HG02981 (cell line): ENCODE results near the gene SERHL2.
"Not testable (repeated sequence)": the region's sequence is repeated elsewhere in the genome, so short reads cannot be mapped to it uniquely, and the experiment has no call there.

Source experiments
- ATAC-seq: cut with Tn5 transposase; IDR thresholded peaks from one replicate; pipeline ENCODE4 v1.9.1; 2021; ENCODE audit warnings: mild to moderate bottlenecking, moderate library complexity; ENCODE audit not compliant: unreplicated experiment

Gene SERHL2

GRCh38 chr22:42535082-42535731 lies 18.5 kb upstream of the SERHL2 start:
- ATAC-seq: not testable (repeated sequence)

GRCh38 chr22:42536166-42536565 lies 17.6 kb upstream of the SERHL2 start:
- no peak for ATAC-seq

GRCh38 chr22:42536634-42537033 lies 17.1 kb upstream of the SERHL2 start:
- not testable (repeated sequence) for ATAC-seq

- peak; percentile 54 for ATAC-seq
Measured at GRCh38 chr22:42537199-42537831, 16.4 kb upstream of the SERHL2 start.

- not testable (repeated sequence) for ATAC-seq
Measured at GRCh38 chr22:42539236-42539771, 14.5 kb upstream of the SERHL2 start.

GRCh38 chr22:42544686-42545085 lies 9.1 kb upstream of the SERHL2 start:
- no peak for ATAC-seq

GRCh38 chr22:42547562-42547961 lies 6.2 kb upstream of the SERHL2 start:
- no peak for ATAC-seq

GRCh38 chr22:42548126-42548525 lies 5.6 kb upstream of the SERHL2 start:
- ATAC-seq: not testable (repeated sequence)

- no peak for ATAC-seq
Measured at GRCh38 chr22:42548597-42549330, 5.0 kb upstream of the SERHL2 start.

- ATAC-seq: no peak
Measured at GRCh38 chr22:42549331-42550060, 4.3 kb upstream of the SERHL2 start.

- ATAC-seq: not testable (repeated sequence)
Measured at GRCh38 chr22:42552294-42552647, 1.5 kb upstream of the SERHL2 start.

GRCh38 chr22:42560381-42560780 lies 6.6 kb downstream of the SERHL2 start:
- ATAC-seq: no peak

- no peak for ATAC-seq
Measured at GRCh38 chr22:42560781-42561180, 7.0 kb downstream of the SERHL2 start.

GRCh38 chr22:42561856-42562255 lies 8.1 kb downstream of the SERHL2 start:
- ATAC-seq: no peak

- no peak for ATAC-seq
Measured at GRCh38 chr22:42562279-42562678, 8.5 kb downstream of the SERHL2 start.

- no peak for ATAC-seq
Measured at GRCh38 chr22:42562684-42563083, 8.9 kb downstream of the SERHL2 start.

GRCh38 chr22:42563943-42564342 lies 10.2 kb downstream of the SERHL2 start:
- not testable (repeated sequence) for ATAC-seq

- ATAC-seq: no peak
Measured at GRCh38 chr22:42564699-42565098, 10.9 kb downstream of the SERHL2 start.

- ATAC-seq: no peak
Measured at GRCh38 chr22:42565956-42566355, 12.2 kb downstream of the SERHL2 start.

GRCh38 chr22:42567950-42568349 lies 14.2 kb downstream of the SERHL2 start:
- not testable (repeated sequence) for ATAC-seq

- ATAC-seq: not testable (repeated sequence)
Measured at GRCh38 chr22:42570580-42570979, 16.8 kb downstream of the SERHL2 start.
